ENCODE measurements around the gene MXRA5.
"Not testable (repeated sequence)": the region's sequence is repeated elsewhere in the genome, so short reads cannot be mapped to it uniquely, and the experiment has no call there.

MXRA5 gene

DNA sequence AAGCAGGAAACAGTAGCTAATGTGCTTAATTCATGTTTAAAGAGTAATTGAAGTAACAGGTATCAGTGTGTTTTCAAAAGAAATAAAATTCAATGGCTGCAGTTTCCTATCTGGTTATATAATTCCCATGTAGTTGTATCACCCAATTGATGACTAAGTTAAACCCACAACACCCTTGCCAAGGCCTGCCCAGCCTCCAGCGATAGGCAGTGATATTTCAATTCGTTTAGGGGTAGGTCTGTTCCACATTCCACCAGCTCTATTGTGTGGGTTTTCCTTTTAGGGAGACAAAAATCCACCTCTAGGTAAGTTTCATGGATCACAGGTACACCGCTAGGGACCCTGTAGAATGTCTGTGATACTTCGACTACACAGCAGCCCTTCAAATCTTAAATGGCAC, 24.7 kb upstream of the MXRA5 start:
- H3K9me3 ChIP-seq, result no peaks in the 10 kb centered on the region
- no peak for DNase-seq
- TF ChIP-seq, protein P1, sequence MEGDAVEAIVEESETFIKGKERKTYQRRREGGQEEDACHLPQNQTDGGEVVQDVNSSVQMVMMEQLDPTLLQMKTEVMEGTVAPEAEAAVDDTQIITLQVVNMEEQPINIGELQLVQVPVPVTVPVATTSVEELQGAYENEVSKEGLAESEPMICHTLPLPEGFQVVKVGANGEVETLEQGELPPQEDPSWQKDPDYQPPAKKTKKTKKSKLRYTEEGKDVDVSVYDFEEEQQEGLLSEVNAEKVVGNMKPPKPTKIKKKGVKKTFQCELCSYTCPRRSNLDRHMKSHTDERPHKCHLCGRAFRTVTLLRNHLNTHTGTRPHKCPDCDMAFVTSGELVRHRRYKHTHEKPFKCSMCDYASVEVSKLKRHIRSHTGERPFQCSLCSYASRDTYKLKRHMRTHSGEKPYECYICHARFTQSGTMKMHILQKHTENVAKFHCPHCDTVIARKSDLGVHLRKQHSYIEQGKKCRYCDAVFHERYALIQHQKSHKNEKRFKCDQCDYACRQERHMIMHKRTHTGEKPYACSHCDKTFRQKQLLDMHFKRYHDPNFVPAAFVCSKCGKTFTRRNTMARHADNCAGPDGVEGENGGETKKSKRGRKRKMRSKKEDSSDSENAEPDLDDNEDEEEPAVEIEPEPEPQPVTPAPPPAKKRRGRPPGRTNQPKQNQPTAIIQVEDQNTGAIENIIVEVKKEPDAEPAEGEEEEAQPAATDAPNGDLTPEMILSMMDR (IDR thresholded peaks at IDR 0.05; ENCODE audit: low read depth, low read length), result no peak
- no peak overlapping the region for H3K4me3 ChIP-seq (ENCODE audit: low read depth, low read length)
- no peaks in the 10 kb centered on the region for H3K36me3 ChIP-seq
- no peaks in the 10 kb centered on the region for H3K27me3 ChIP-seq
- no peaks in the 10 kb centered on the region for H3K4me1 ChIP-seq

DNA sequence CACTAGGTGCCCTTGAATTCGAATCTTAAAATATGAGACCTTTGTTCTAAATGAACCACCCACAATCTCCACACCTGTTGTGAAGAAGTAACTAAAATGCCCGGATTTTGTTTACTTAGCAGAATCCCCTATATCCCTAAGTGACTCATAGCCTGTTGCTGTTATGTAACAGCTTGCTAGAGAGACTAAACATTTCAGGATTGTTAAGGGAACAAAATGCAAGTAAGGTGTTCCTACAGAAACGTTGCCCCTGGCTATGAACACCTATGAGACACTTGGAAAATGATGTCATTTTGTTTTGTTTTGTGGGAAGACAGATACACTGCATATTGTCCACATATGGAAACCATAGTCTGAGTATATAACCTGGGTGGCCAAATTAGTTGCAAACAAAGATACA, 24.2 kb upstream of the MXRA5 start:
- H3K9me3 ChIP-seq, result no peaks in the 10 kb centered on the region
- TF ChIP-seq, protein P1 (IDR thresholded peaks at IDR 0.05; ENCODE audit: low read depth, low read length), result no peak
- no peaks in the 10 kb centered on the region for H3K36me3 ChIP-seq
- no peaks in the 10 kb centered on the region for H3K27me3 ChIP-seq
- no peak overlapping the region for H3K4me3 ChIP-seq (ENCODE audit: low read depth, low read length)
- no peaks in the 10 kb centered on the region for H3K4me1 ChIP-seq
- no peak for DNase-seq

DNA sequence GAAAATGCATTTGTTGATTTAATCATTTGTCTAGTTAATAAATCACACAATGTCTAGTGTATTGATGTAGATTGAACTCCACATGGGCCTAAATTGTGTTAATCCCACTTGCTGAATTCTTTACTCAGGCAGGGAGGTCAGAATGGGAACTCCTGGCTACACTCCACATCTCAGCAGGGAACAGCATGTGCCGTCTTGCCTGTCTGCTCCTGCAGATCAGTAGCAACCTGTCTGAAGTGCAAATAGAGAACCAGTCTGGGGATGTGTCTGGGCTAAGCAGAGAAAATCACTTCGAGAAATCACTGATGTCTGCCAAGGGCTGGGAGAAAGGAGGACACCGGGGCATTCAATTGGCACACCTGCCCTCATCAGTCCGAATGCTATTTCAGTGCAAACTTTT, 16.5 kb upstream of the MXRA5 start:
- H3K4me3 ChIP-seq (ENCODE audit: low read depth, low read length), result no peak overlapping the region
- TF ChIP-seq, protein P1 (IDR thresholded peaks at IDR 0.05; ENCODE audit: low read depth, low read length), result no peak
- no peaks in the 10 kb centered on the region for H3K36me3 ChIP-seq
- no peak for DNase-seq
- no peaks in the 10 kb centered on the region for H3K27me3 ChIP-seq
- no peaks in the 10 kb centered on the region for H3K4me1 ChIP-seq
- H3K9me3 ChIP-seq, result no peaks in the 10 kb centered on the region

DNA sequence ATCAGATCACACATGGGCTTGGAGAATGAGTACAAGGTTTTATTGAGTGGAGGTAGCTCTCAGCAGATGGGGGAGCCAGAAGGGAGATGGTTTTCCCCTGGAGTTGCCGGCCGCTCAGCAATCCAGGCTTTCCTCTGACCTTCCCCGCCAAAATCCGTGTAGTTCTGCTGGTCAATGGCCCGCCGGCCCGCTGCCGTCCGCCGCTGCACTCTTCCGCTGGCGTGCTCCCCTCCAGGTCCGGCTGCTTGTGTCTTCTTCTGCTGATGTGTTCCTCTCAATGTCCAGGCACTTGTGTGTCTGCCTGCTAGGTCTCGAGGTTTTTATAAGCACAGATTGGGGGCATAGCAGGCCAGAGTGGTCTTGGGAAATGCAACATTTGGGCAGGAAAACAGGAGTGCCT, 14.4 kb upstream of the MXRA5 start:
- Histone ChIP-seq H3K4me3 (ENCODE audit: low read depth, low read length) (no peak overlapping the region), H3K4me1 (no peaks in the 10 kb centered on the region), H3K27me3 (no peaks in the 10 kb centered on the region), H3K9me3 (no peaks in the 10 kb centered on the region), H3K36me3 (no peaks in the 10 kb centered on the region)
- DNase-seq, result no peak
- TF ChIP-seq, protein P1 (IDR thresholded peaks at IDR 0.05; ENCODE audit: low read depth, low read length), result no peak

DNA sequence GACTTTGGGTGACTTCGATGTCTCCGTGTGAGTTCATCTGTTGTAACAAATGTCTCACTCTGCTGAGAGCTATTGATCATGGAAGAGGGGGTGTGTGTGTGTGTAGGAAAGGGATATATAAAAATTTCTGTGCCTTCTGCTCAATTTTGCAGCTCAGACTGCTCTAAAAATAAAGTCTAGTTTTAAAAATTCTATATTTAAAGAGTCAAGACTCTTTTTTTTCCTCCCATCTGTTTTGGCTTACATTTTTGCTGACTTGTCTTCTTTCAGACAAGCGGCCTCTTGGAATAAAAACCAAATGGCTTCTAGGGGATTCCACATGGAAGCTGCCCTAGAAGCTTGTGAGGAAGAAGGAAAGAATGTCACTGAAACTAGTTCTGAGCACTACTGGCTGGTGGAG, 6.3 kb upstream of the MXRA5 start:
- not testable (repeated sequence) for H3K27me3 ChIP-seq; H3K36me3 ChIP-seq; DNase-seq; H3K4me3 ChIP-seq (ENCODE audit: low read depth, low read length); H3K9me3 ChIP-seq; H3K4me1 ChIP-seq

DNA sequence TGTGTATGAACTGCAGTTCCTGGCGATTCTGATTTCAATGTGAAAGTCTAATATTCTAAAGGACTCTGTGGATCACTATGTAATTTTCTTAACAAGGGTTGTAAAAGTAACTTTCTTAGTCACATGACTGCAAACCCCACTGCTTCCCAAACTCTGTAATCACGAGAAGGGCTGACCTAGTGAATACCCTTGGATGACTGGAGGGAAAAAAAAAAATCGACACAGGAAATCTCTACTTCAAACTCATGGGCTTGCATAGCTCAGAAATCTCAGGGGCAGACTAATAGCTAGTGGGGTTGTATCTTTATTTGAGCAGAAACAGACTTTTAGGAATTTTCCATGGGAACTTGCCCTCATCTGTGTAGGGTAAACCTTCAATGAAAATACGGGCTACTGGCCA, 4.8 kb upstream of the MXRA5 start:
- Histone ChIP-seq H3K4me1 (no peaks in the 10 kb centered on the region), H3K27me3 (no peaks in the 10 kb centered on the region), H3K9me3 (no peaks in the 10 kb centered on the region), H3K36me3 (no peaks in the 10 kb centered on the region), H3K4me3 (ENCODE audit: low read depth, low read length) (no peak overlapping the region)
- TF ChIP-seq, protein P1 (IDR thresholded peaks at IDR 0.05; ENCODE audit: low read depth, low read length), result no peak
- DNase-seq, result no peak

DNA sequence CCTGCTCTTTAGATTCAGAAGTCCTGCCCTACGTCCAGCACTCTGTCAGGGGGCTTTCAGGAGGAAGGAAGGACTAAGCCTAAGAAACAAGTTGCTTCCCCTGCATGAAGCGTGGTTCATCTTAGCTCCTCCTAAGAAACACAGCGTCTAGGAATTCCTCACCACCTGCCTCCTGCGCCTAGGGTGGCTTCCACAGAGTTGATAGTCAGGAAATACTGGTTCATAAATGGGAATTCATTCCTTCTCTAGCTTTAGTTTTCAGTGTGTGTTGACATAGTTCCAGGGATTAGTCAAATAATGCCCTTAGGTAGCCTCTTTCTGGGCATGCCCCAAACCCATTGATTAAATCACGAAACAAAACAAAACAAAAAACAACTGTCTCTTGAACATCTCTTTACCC, 1.7 kb upstream of the MXRA5 start:
- no peaks in the 10 kb centered on the region for H3K36me3 ChIP-seq
- no peaks in the 10 kb centered on the region for H3K9me3 ChIP-seq
- TF ChIP-seq, protein P1 (IDR thresholded peaks at IDR 0.05; ENCODE audit: low read depth, low read length), result no peak
- no peaks in the 10 kb centered on the region for H3K27me3 ChIP-seq
- H3K4me1 ChIP-seq, result no peaks in the 10 kb centered on the region
- H3K4me3 ChIP-seq (ENCODE audit: low read depth, low read length), result no peak overlapping the region
- no peak for DNase-seq

Measured in BE2C (cell line).